Nasal cavity respiratory epithelium epithelial cell of viscerocranial mucosa (primary cell): ENCODE results near the gene PSMD7. TPM values are rescaled to one million over a fixed set of nuclear protein-coding genes. Genes with fewer than 3 reads are reported as not detected.

Experiments
- total RNA-seq: library from RNA; depleted of rRNA; stranded (reverse); fragments of >200 nt; gene quantifications from 2 replicates; pipeline ENCODE4 v1.2.3, GENCODE V29; 2014

PSMD7 gene
- total RNA-seq: 106 and 145 TPM in 2 replicates

GRCh38 chr16:74296432-74297144 is at the start of gene PSMD7:
Gene PSMD7, plus strand, starts transcription at chr16:74296814. Its CDS starts 101 bp downstream, at chr16:74296915.

Other genes with a start within 250 kb of the PSMD7 start
- 0.21 TPM in 1 of 2 replicates, not detected in the other for gene NPIPB15, start 79.5 kb downstream of the PSMD7 start, total RNA-seq
- 0.68 and 2.4 TPM in 2 replicates for gene CLEC18B, start 124.7 kb downstream of the PSMD7 start, total RNA-seq